Mucosa of descending colon (tissue), 3 donors: ENCODE data around the gene OGA. TPM values are rescaled to one million over a fixed set of nuclear protein-coding genes. Genes with fewer than 3 reads are reported as not detected.

Experiments
- ATAC-seq: fragments of 200-7000 bp; cut with Tn5 transposase; one replicate; pipeline ENCODE4 v1.9.1; 2020; ENCODE audit warnings: mild to moderate bottlenecking, moderate library complexity
- DNase-seq, 3 donors: peaks; one replicate each; pipeline ENCODE4 v3.0.0-alpha.2; 2020
- H3K36me3 ChIP-seq: fragments of 200-600 bp; one replicate; pipeline ENCODE4 v1.8.0; 2021; ENCODE audit warnings: low read depth, mild to moderate bottlenecking
- H3K4me1 ChIP-seq: fragments of 200-600 bp; one replicate; pipeline ENCODE4 v1.8.0; 2021; ENCODE audit warnings: low read depth, mild to moderate bottlenecking
- H3K4me3 ChIP-seq: fragments of 200-600 bp; one replicate; pipeline ENCODE4 v1.8.0; 2021; ENCODE audit warnings: mild to moderate bottlenecking
- H3K9me3 ChIP-seq: fragments of 200-600 bp; one replicate; pipeline ENCODE4 v1.8.0; 2021; ENCODE audit warnings: mild to moderate bottlenecking
- intact Hi-C, 2 donors: fragments of 100-400 bp; cut with DNase I in 1 of 2; cut with micrococcal nuclease in 1 of 2; formaldehyde crosslinking; loops; one replicate each; pipeline versions ENCODE4 v1.11.0 to v1.11.1; 2022; cut with DNase I, micrococcal nuclease
- total RNA-seq, 3 donors: library from RNA; stranded (reverse); fragmentation: NEBNext Ultra II Directional in 2 of 3; extraction: Animal tissue kit (Norgen Biotek cat#: 25700) in 2 of 3; gene quantifications; one replicate each; pipeline versions ENCODE4 v1.2.1 to v1.2.4, GENCODE V29; 2021 to 2023
- TF ChIP-seq, protein P1 (sequence below): fragments of 200-600 bp; IDR thresholded peaks from one replicate; pipeline ENCODE4 v1.8.0; 2022; ENCODE audit warnings: antibody characterized with exemption, mild to moderate bottlenecking
- donor health status: DM: no; HTN: no; CAD: no; lungs with moderate emphysema.
- donor health status: DM: no; HTN: no; CAD: no.
- donor health status: DM: no; HTN: yes; CAD: no.

The OGA gene
- total RNA-seq, 3 donors from 2014 or later, result 80.8 to 112 (median 110) TPM

DNA sequence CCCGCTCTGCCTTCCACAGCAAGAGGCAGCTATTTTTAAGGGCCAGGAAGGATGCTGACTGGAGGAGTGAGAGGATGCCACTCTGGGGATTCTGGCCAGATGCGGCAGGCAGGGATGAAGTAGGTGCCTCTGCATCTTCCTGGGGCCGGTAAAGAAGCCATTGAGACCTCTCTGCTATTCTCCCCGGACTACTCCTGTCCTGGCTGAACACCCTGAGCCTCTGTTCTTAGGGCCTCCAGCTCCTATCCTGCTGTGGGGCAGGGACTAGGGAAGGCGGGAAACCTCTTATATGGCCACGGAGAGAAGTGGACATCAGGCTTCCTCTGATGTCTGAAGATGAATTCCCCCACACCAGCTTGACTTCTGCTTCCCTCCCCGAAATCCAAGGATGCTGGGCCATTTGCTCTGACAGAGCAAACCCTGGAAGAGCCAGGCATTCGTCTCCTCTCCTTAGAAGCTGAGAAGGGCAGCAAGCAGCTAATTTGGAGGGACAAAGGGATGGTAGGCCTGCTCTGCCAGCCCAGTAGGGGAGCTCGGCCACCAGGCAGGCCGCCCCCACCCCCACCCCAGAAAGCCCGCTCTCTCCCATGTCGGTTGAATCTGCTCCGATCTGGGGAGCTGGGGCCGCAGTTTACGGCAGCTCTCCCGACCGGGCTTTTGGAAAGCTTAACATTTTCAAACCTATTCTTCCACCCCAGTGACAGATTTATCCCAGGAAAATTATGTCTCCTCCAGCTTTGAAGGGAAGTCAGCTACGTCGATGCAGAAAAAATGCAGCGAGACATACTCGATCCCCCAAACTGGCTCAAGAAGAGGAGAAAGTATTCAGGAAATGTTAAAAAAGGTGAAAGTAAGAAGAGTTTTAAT is 45.1 kb downstream of the OGA start:
- intact Hi-C loops, result loop anchor here in 1 of 2 donors (10.0 kb wide), 1 partner anchor 168 kb away; no protein-coding TSS in a partner anchor
- ATAC-seq (no peak), DNase-seq (no peak)
- H3K36me3 ChIP-seq, result no peaks in the 10 kb centered on the region
- H3K9me3 ChIP-seq, result no peaks in the 10 kb centered on the region
- H3K4me1 ChIP-seq, result peaks cover 12% of the 10 kb centered on the region
- TF ChIP-seq, protein P1, sequence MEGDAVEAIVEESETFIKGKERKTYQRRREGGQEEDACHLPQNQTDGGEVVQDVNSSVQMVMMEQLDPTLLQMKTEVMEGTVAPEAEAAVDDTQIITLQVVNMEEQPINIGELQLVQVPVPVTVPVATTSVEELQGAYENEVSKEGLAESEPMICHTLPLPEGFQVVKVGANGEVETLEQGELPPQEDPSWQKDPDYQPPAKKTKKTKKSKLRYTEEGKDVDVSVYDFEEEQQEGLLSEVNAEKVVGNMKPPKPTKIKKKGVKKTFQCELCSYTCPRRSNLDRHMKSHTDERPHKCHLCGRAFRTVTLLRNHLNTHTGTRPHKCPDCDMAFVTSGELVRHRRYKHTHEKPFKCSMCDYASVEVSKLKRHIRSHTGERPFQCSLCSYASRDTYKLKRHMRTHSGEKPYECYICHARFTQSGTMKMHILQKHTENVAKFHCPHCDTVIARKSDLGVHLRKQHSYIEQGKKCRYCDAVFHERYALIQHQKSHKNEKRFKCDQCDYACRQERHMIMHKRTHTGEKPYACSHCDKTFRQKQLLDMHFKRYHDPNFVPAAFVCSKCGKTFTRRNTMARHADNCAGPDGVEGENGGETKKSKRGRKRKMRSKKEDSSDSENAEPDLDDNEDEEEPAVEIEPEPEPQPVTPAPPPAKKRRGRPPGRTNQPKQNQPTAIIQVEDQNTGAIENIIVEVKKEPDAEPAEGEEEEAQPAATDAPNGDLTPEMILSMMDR, result no peak
- no peak overlapping the region for H3K4me3 ChIP-seq

DNA sequence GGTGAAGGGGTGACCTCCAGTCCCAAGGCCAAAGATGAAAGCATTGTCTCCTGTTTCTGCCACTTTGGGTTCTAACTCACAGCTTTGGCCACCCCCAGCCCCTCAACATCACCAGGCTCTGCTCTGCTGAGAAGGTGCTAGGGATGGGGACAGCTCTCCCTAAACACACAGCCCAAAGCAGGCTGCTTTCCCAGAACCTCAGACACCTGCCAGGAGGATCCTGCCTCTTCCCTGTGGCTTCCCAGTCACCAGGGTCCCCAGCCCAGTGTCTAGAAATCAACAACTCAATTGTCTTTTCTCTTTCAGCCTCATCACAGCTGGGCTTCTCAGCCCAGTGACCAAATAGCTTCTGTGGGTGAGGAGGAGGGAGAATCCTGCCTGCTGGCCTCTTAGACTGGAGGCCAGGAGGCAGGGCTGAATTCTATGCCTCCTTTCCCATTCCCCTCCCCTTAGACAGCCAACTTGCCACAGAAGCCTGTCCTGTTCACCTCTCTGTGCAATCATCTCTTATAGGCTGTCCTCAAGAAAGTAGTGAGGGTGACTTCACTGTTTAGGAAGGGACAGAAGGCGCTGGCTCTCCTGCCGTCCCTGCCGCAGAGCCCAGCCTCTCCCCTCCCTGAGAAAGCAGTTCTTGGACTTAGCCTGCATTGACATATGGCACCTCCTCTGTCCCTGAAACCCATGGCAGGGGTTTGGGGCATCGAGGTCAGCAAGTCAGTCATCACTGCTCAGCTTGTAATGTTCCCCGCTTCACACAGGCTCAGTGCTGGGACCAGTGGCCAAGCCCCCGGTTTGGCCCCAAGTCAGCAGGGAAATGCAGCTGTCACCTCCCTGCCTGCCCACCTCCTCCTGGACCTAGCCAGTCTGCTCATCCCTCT is 46.0 kb downstream of the OGA start:
- intact Hi-C loops, result loop anchor here in 1 of 2 donors (10.0 kb wide), 1 partner anchor 167 kb away; no protein-coding TSS in a partner anchor
- no peaks in the 10 kb centered on the region for H3K36me3 ChIP-seq
- ATAC-seq, result no peak
- TF ChIP-seq, protein P1, result no peak
- no peaks in the 10 kb centered on the region for H3K9me3 ChIP-seq
- no peak overlapping the region for H3K4me3 ChIP-seq
- peaks cover 10% of the 10 kb centered on the region for H3K4me1 ChIP-seq
- DNase-seq, result no peak

DNA sequence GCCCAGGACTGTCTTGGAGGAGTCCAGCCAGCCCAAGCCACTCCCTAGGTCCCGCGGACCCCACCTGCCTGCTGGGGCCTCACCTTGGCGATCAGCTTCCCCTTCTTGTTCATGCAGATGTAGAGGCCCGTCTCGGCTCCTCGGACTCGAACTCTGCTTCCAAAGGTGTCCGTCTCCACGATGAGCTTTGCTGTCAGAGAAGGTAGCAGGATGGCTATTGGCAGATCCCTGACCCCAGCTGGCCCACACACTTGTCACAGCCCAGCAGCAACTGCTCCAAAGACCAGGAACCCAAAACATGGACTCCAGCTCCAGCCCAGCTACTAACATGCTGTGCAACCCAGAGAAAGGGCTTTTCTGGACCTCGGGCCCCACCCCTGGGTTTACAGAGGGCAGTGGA is 46.9 kb downstream of the OGA start:
- Histone ChIP-seq H3K36me3 (no peaks in the 10 kb centered on the region), H3K4me1 (peaks cover 9% of the 10 kb centered on the region), H3K4me3 (no peak overlapping the region), H3K9me3 (no peaks in the 10 kb centered on the region)
- no peak for ATAC-seq
- intact Hi-C loops, result loop anchor here in 1 of 2 donors (10.0 kb wide), 1 partner anchor 167 kb away; no protein-coding TSS in a partner anchor
- TF ChIP-seq, protein P1, result no peak
- no peak for DNase-seq

DNA sequence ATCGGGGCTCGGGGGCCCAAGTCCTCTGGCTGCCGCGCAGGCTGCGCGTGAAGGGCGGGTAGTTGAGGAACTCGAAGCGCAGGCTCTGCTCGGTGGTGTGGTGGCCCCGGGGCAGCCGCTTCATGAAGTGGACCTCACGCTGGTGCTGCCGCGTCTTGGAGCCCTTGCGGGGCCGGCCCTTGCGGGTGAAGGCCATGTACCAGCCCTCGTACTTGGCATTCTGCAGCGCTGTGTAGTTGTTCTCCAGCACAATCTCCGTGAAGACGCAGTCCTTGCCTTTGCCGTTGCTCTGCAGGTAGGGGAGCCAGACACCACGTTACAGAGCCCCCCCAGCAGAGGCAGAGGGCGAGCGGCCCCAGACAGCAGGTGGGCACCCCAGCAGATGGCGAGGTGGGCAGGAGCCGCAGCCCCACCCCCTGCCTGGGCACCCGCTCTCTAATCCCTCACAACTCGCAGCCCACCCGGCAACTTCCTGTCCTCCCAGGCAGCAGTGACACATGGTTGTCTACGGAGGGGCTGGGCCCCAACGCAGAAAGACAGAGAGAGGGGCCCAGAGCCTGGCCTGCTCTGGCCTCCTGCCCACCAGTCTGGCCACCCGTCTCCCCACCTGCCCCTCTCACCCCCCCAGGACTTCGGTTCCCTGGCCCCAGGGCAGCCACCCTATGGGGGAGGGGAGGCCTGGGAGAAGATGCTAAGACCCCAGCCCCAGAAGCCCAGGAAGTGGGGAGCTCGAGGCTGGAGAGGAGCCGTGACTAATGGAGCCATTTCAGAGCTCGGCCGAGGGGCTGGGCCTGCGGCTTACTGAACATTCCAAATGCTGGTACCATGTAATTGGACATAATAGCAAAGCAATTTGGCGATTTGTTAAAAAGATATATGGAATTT is 47.7 kb downstream of the OGA start:
- Histone ChIP-seq H3K36me3 (no peaks in the 10 kb centered on the region), H3K9me3 (no peaks in the 10 kb centered on the region), H3K4me1 (peaks cover 6% of the 10 kb centered on the region), H3K4me3 (no peak overlapping the region)
- ATAC-seq (no peak), DNase-seq (no peak)
- TF ChIP-seq, protein P1, result no peak
- intact Hi-C loops, result loop anchor here in 1 of 2 donors (10.0 kb wide), 1 partner anchor 166 kb away; no protein-coding TSS in a partner anchor
